HTERT RPE-1 (cell line): ENCODE data around the gene TRAPPC2B.

Experiments
- in situ Hi-C: fragments of 300-500 bp; cut with MboI; formaldehyde crosslinking; loops from 4 replicates; pipeline ENCODE4 v1.14.3; 2020; ENCODE audit warnings: low sequenced_read_pairs

TRAPPC2B gene

GRCh38 chr19:57362997-57363687 lies at the start of gene TRAPPC2B, which contains the start of gene ZNF547:
TRAPPC2B (plus strand) TSS chr19:57363551; CDS start chr19:57364834, 1,283 bp downstream.
ZNF547 (plus strand) TSS chr19:57363551; CDS start chr19:57368556, 5,005 bp downstream.
- in situ Hi-C loops: no loop called here

GRCh38 chr19:57314146-57314545 lies 49.2 kb upstream of the TRAPPC2B start:
- in situ Hi-C loops: no loop called here

GRCh38 chr19:57317503-57317902 lies 45.8 kb upstream of the TRAPPC2B start:
- in situ Hi-C loops: no loop called here

- in situ Hi-C loops: no loop called here
Observed at GRCh38 chr19:57319869-57320179, 43.5 kb upstream of the TRAPPC2B start.

GRCh38 chr19:57320180-57321084 lies 42.9 kb upstream of the TRAPPC2B start, which contains the start of gene ZNF543:
ZNF543 (plus strand) TSS chr19:57320472; CDS start chr19:57320854, 382 bp downstream.
- in situ Hi-C loops: no loop called here

- in situ Hi-C loops: no loop called here
Observed at GRCh38 chr19:57321116-57321515, 42.2 kb upstream of the TRAPPC2B start.

- in situ Hi-C loops: no loop called here
Observed at GRCh38 chr19:57321751-57322150, 41.6 kb upstream of the TRAPPC2B start.

- in situ Hi-C loops: no loop called here
Observed at GRCh38 chr19:57324992-57325391, 38.4 kb upstream of the TRAPPC2B start.

GRCh38 chr19:57327993-57328392 lies 35.4 kb upstream of the TRAPPC2B start:
- in situ Hi-C loops: no loop called here

GRCh38 chr19:57334191-57334590 lies 29.2 kb upstream of the TRAPPC2B start:
- in situ Hi-C loops: no loop called here

GRCh38 chr19:57338877-57339276 lies 24.5 kb upstream of the TRAPPC2B start:
- in situ Hi-C loops: no loop called here

GRCh38 chr19:57342582-57342981 lies 20.8 kb upstream of the TRAPPC2B start:
- in situ Hi-C loops: no loop called here

GRCh38 chr19:57348136-57348535 lies 15.2 kb upstream of the TRAPPC2B start:
- in situ Hi-C loops: no loop called here

- in situ Hi-C loops: no loop called here
Observed at GRCh38 chr19:57350877-57351805, 12.2 kb upstream of the TRAPPC2B start, which contains the start of gene ZNF304. ZNF304 (plus strand) TSS chr19:57351271; CDS start chr19:57351665, 394 bp downstream.

GRCh38 chr19:57351867-57352266 lies 11.5 kb upstream of the TRAPPC2B start:
- in situ Hi-C loops: no loop called here

GRCh38 chr19:57355916-57356315 lies 7.4 kb upstream of the TRAPPC2B start:
- in situ Hi-C loops: no loop called here

- in situ Hi-C loops: no loop called here
Observed at GRCh38 chr19:57357406-57357805, 5.9 kb upstream of the TRAPPC2B start.

GRCh38 chr19:57359300-57359699 lies 4.1 kb upstream of the TRAPPC2B start:
- in situ Hi-C loops: no loop called here

GRCh38 chr19:57362419-57362818 lies 932 bp upstream of the TRAPPC2B start:
- in situ Hi-C loops: no loop called here

- in situ Hi-C loops: no loop called here
Observed at GRCh38 chr19:57363688-57364181, 384 bp downstream of the TRAPPC2B start.

- in situ Hi-C loops: no loop called here
Observed at GRCh38 chr19:57366776-57367175, 3.4 kb downstream of the TRAPPC2B start.
